Mucosa of stomach (tissue), 1 donor: Measurements from ENCODE around the gene AGMO.

ENCODE experiments used
- H3K27me3 ChIP-seq: one replicate; pipeline ENCODE4 v1.7.0; 2013; ENCODE audit warnings: mild to moderate bottlenecking, low read length; ENCODE audit not compliant: control insufficient read depth, insufficient read depth
- H3K36me3 ChIP-seq: one replicate; pipeline ENCODE4 v1.7.0; 2013; ENCODE audit warnings: low read length; ENCODE audit not compliant: control insufficient read depth, insufficient read depth
- H3K4me1 ChIP-seq: one replicate; pipeline ENCODE4 v1.7.0; 2013; ENCODE audit warnings: mild to moderate bottlenecking, low read length; ENCODE audit not compliant: control insufficient read depth, insufficient read depth
- H3K4me3 ChIP-seq: one replicate; pipeline ENCODE4 v1.7.0; 2013; ENCODE audit warnings: low read length
- H3K9ac ChIP-seq: one replicate; pipeline ENCODE4 v1.7.0; 2013; ENCODE audit warnings: mild to moderate bottlenecking, low read length, moderate library complexity
- H3K9me3 ChIP-seq: one replicate; pipeline ENCODE4 v1.7.0; 2013; ENCODE audit warnings: mild to moderate bottlenecking, low read length, moderate library complexity; ENCODE audit not compliant: control insufficient read depth
- donor health status: Pancreatic carcinoma.

Gene AGMO

GRCh38 chr7:15470825-15471668, 90.8 kb downstream of the AGMO start:
- H3K27me3 ChIP-seq: no peaks in the 10 kb centered on the region
- H3K9me3 ChIP-seq: no peaks in the 10 kb centered on the region
- H3K36me3 ChIP-seq: no peaks in the 10 kb centered on the region
- H3K4me1 ChIP-seq: no peaks in the 10 kb centered on the region
- H3K4me3 ChIP-seq: no peak overlapping the region
- H3K9ac ChIP-seq: no peak overlapping the region

- H3K4me1 ChIP-seq: no peaks in the 10 kb centered on the region
- no peak overlapping the region for H3K4me3 ChIP-seq
- no peak overlapping the region for H3K9ac ChIP-seq
- no peaks in the 10 kb centered on the region for H3K27me3 ChIP-seq
- no peaks in the 10 kb centered on the region for H3K36me3 ChIP-seq
- no peaks in the 10 kb centered on the region for H3K9me3 ChIP-seq
Measured at GRCh38 chr7:15464667-15465121, 97.1 kb downstream of the AGMO start.

GRCh38 chr7:15463801-15464666, 97.8 kb downstream of the AGMO start:
- no peak overlapping the region for H3K4me3 ChIP-seq
- H3K36me3 ChIP-seq: no peaks in the 10 kb centered on the region
- no peak overlapping the region for H3K9ac ChIP-seq
- H3K27me3 ChIP-seq: no peaks in the 10 kb centered on the region
- H3K4me1 ChIP-seq: no peaks in the 10 kb centered on the region
- H3K9me3 ChIP-seq: no peaks in the 10 kb centered on the region

GRCh38 chr7:15462721-15463389, 99.0 kb downstream of the AGMO start:
- Histone ChIP-seq H3K4me1 (no peaks in the 10 kb centered on the region), H3K4me3 (no peak overlapping the region)

GRCh38 chr7:15461576-15461975, 100.2 kb downstream of the AGMO start:
- Histone ChIP-seq H3K9ac (no peak overlapping the region), H3K36me3 (no peaks in the 10 kb centered on the region), H3K4me1 (no peaks in the 10 kb centered on the region), H3K4me3 (no peak overlapping the region), H3K27me3 (no peaks in the 10 kb centered on the region), H3K9me3 (no peaks in the 10 kb centered on the region)

More at GRCh38 chr7:15462721-15463389, 99.0 kb downstream of the AGMO start:
- Histone ChIP-seq H3K36me3 (no peaks in the 10 kb centered on the region), H3K27me3 (no peaks in the 10 kb centered on the region), H3K9me3 (no peaks in the 10 kb centered on the region), H3K9ac (no peak overlapping the region)

GRCh38 chr7:15459018-15459615, 102.7 kb downstream of the AGMO start:
- Histone ChIP-seq H3K4me1 (no peaks in the 10 kb centered on the region), H3K36me3 (no peaks in the 10 kb centered on the region), H3K9me3 (no peaks in the 10 kb centered on the region), H3K27me3 (no peaks in the 10 kb centered on the region), H3K9ac (no peak overlapping the region), H3K4me3 (no peak overlapping the region)

GRCh38 chr7:15457990-15458955, 103.5 kb downstream of the AGMO start:
- Histone ChIP-seq H3K36me3 (no peaks in the 10 kb centered on the region), H3K9ac (no peak overlapping the region), H3K4me3 (no peak overlapping the region), H3K27me3 (no peaks in the 10 kb centered on the region), H3K9me3 (no peaks in the 10 kb centered on the region), H3K4me1 (no peaks in the 10 kb centered on the region)

- no peaks in the 10 kb centered on the region for H3K27me3 ChIP-seq
- no peaks in the 10 kb centered on the region for H3K36me3 ChIP-seq
- no peak overlapping the region for H3K9ac ChIP-seq
Measured at GRCh38 chr7:15452670-15453069, 109.1 kb downstream of the AGMO start.

GRCh38 chr7:15446722-15447121, 115.1 kb downstream of the AGMO start:
- Histone ChIP-seq H3K4me3 (no peak overlapping the region), H3K27me3 (no peaks in the 10 kb centered on the region), H3K9me3 (no peaks in the 10 kb centered on the region), H3K4me1 (no peaks in the 10 kb centered on the region), H3K36me3 (no peaks in the 10 kb centered on the region), H3K9ac (no peak overlapping the region)

More at GRCh38 chr7:15452670-15453069, 109.1 kb downstream of the AGMO start:
- no peak overlapping the region for H3K4me3 ChIP-seq
- H3K4me1 ChIP-seq: no peaks in the 10 kb centered on the region
- H3K9me3 ChIP-seq: no peaks in the 10 kb centered on the region

GRCh38 chr7:15446280-15446679, 115.5 kb downstream of the AGMO start:
- Histone ChIP-seq H3K4me3 (no peak overlapping the region), H3K9ac (no peak overlapping the region), H3K27me3 (no peaks in the 10 kb centered on the region), H3K36me3 (no peaks in the 10 kb centered on the region), H3K4me1 (no peaks in the 10 kb centered on the region), H3K9me3 (no peaks in the 10 kb centered on the region)

GRCh38 chr7:15441915-15442314, 119.9 kb downstream of the AGMO start:
- no peaks in the 10 kb centered on the region for H3K36me3 ChIP-seq
- no peaks in the 10 kb centered on the region for H3K27me3 ChIP-seq
- no peak overlapping the region for H3K9ac ChIP-seq
- no peak overlapping the region for H3K4me3 ChIP-seq
- no peaks in the 10 kb centered on the region for H3K4me1 ChIP-seq
- H3K9me3 ChIP-seq: no peaks in the 10 kb centered on the region
